Measurements from ENCODE around the gene UBIAD1.
A peak's percentile ranks its signal among the peaks of the same experiment; 100 is the strongest.

Gene UBIAD1

DNA sequence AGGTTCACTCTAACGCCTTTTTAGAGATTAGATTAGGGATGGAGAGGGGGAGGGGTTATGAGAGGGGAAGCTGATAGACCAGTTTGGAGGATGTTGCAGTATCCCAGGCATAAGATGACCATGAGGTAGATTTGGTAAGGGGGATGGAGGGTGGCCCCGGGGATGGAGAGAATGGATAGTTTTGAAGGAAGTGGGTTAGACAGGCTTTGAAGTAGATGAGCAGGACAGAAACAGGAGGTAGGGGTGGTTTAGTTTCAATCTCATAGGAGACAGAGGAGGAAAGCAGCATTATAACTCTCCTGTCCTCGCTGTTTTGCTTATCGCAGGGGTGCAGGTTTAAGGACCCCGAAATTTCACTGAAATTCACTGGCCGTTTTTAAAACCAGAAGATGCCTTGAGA lies 11.8 kb downstream of the UBIAD1 start:
- ATAC-seq, result no peak
- no peak for TF ChIP-seq TCF4 (CRISPR knock-in tag; IDR thresholded peaks at IDR 0.05; ENCODE audit: borderline replicate concordance)
- TF ChIP-seq, protein P1, sequence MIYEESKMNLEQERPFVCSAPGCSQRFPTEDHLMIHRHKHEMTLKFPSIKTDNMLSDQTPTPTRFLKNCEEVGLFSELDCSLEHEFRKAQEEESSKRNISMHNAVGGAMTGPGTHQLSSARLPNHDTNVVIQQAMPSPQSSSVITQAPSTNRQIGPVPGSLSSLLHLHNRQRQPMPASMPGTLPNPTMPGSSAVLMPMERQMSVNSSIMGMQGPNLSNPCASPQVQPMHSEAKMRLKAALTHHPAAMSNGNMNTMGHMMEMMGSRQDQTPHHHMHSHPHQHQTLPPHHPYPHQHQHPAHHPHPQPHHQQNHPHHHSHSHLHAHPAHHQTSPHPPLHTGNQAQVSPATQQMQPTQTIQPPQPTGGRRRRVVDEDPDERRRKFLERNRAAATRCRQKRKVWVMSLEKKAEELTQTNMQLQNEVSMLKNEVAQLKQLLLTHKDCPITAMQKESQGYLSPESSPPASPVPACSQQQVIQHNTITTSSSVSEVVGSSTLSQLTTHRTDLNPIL (CRISPR knock-in tag; IDR thresholded peaks at IDR 0.05; ENCODE audit: low read depth), result no peak
- TF ChIP-seq ZFP30 (CRISPR knock-in tag; IDR thresholded peaks at IDR 0.05), result no peak
- no peak for TF ChIP-seq TOX (CRISPR knock-in tag; IDR thresholded peaks at IDR 0.05; ENCODE audit: borderline replicate concordance)
- TF ChIP-seq OSR1 (CRISPR knock-in tag; IDR thresholded peaks at IDR 0.05), result no peak

DNA sequence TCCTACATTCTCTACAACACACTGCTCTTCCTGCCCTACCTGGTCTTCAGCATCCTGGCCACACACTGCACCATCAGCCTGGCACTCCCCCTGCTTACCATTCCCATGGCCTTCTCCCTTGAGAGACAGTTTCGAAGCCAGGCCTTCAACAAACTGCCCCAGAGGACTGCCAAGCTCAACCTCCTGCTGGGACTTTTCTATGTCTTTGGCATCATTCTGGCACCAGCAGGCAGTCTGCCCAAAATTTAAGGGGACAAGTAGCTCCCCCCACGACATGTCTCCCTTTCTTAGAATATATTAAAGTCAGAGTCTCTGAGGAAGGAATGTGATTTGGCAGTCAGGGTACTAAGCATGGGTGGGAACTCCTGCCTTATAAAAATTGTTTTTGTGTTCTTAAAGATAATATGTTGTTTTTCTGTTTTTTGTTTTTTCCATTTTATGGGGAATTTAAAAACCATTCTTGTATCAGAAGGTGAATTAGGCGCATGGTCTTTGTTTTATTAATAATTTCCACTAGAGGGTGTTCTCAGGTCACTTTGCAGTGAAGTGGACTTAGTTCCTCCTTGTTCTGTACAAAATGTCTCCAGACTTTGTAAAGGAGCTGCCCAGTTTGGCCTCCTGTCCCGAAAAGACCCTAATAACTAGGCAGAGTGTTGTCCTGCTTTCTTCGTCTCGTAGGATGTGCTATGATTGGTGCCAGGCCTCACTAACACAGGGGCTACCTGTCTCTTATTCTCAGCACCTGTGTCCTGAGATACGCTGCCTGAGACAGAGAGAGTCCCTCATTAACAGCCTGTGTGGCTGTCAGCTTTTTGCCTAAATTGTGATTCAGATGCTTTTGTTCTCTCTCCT lies 13.1 kb downstream of the UBIAD1 start:
- TF ChIP-seq ZNF565 (CRISPR knock-in tag; conservative IDR thresholded peaks at IDR 0.05; ENCODE audit: low read depth) (no peak), ARNTL (CRISPR knock-in tag; IDR thresholded peaks at IDR 0.05; ENCODE audit: borderline replicate concordance, low read depth) (no peak), CSDC2 (CRISPR knock-in tag; IDR thresholded peaks at IDR 0.05) (no peak), ZFP3 (CRISPR knock-in tag; IDR thresholded peaks at IDR 0.05) (no peak), TCF4 (CRISPR knock-in tag; IDR thresholded peaks at IDR 0.05; ENCODE audit: borderline replicate concordance) (no peak), ZFP30 (CRISPR knock-in tag; IDR thresholded peaks at IDR 0.05) (no peak), ZNF70 (CRISPR knock-in tag; IDR thresholded peaks at IDR 0.05) (no peak), GLIS3 (CRISPR knock-in tag; IDR thresholded peaks at IDR 0.05) (no peak), PPARA (CRISPR knock-in tag; IDR thresholded peaks at IDR 0.05; ENCODE audit: borderline replicate concordance) (no peak), ZC3H10 (CRISPR knock-in tag; IDR thresholded peaks at IDR 0.05) (no peak), RARB (CRISPR knock-in tag; IDR thresholded peaks at IDR 0.05) (no peak), ISL1 (CRISPR knock-in tag; IDR thresholded peaks at IDR 0.05) (no peak), ESRRG (CRISPR knock-in tag; IDR thresholded peaks at IDR 0.05) (no peak), TOX (CRISPR knock-in tag; IDR thresholded peaks at IDR 0.05; ENCODE audit: borderline replicate concordance) (no peak), BACH2 (CRISPR knock-in tag; IDR thresholded peaks at IDR 0.05; ENCODE audit: borderline replicate concordance) (no peak)
- TF ChIP-seq, protein P2, sequence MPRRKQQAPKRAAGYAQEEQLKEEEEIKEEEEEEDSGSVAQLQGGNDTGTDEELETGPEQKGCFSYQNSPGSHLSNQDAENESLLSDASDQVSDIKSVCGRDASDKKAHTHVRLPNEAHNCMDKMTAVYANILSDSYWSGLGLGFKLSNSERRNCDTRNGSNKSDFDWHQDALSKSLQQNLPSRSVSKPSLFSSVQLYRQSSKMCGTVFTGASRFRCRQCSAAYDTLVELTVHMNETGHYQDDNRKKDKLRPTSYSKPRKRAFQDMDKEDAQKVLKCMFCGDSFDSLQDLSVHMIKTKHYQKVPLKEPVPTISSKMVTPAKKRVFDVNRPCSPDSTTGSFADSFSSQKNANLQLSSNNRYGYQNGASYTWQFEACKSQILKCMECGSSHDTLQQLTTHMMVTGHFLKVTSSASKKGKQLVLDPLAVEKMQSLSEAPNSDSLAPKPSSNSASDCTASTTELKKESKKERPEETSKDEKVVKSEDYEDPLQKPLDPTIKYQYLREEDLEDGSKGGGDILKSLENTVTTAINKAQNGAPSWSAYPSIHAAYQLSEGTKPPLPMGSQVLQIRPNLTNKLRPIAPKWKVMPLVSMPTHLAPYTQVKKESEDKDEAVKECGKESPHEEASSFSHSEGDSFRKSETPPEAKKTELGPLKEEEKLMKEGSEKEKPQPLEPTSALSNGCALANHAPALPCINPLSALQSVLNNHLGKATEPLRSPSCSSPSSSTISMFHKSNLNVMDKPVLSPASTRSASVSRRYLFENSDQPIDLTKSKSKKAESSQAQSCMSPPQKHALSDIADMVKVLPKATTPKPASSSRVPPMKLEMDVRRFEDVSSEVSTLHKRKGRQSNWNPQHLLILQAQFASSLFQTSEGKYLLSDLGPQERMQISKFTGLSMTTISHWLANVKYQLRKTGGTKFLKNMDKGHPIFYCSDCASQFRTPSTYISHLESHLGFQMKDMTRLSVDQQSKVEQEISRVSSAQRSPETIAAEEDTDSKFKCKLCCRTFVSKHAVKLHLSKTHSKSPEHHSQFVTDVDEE (CRISPR knock-in tag; IDR thresholded peaks at IDR 0.05), result no peak
- TF ChIP-seq, protein P3, sequence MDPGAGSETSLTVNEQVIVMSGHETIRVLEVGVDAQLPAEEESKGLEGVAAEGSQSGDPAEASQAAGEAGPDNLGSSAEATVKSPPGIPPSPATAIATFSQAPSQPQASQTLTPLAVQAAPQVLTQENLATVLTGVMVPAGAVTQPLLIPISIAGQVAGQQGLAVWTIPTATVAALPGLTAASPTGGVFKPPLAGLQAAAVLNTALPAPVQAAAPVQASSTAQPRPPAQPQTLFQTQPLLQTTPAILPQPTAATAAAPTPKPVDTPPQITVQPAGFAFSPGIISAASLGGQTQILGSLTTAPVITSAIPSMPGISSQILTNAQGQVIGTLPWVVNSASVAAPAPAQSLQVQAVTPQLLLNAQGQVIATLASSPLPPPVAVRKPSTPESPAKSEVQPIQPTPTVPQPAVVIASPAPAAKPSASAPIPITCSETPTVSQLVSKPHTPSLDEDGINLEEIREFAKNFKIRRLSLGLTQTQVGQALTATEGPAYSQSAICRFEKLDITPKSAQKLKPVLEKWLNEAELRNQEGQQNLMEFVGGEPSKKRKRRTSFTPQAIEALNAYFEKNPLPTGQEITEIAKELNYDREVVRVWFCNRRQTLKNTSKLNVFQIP (CRISPR knock-in tag; IDR thresholded peaks at IDR 0.05; ENCODE audit: borderline replicate concordance, low read depth), result no peak
- TF ChIP-seq, protein P4, sequence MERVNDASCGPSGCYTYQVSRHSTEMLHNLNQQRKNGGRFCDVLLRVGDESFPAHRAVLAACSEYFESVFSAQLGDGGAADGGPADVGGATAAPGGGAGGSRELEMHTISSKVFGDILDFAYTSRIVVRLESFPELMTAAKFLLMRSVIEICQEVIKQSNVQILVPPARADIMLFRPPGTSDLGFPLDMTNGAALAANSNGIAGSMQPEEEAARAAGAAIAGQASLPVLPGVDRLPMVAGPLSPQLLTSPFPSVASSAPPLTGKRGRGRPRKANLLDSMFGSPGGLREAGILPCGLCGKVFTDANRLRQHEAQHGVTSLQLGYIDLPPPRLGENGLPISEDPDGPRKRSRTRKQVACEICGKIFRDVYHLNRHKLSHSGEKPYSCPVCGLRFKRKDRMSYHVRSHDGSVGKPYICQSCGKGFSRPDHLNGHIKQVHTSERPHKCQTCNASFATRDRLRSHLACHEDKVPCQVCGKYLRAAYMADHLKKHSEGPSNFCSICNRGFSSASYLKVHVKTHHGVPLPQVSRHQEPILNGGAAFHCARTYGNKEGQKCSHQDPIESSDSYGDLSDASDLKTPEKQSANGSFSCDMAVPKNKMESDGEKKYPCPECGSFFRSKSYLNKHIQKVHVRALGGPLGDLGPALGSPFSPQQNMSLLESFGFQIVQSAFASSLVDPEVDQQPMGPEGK (CRISPR knock-in tag; IDR thresholded peaks at IDR 0.05; ENCODE audit: borderline replicate concordance), result no peak
- peak; percentile 75 for ATAC-seq

DNA sequence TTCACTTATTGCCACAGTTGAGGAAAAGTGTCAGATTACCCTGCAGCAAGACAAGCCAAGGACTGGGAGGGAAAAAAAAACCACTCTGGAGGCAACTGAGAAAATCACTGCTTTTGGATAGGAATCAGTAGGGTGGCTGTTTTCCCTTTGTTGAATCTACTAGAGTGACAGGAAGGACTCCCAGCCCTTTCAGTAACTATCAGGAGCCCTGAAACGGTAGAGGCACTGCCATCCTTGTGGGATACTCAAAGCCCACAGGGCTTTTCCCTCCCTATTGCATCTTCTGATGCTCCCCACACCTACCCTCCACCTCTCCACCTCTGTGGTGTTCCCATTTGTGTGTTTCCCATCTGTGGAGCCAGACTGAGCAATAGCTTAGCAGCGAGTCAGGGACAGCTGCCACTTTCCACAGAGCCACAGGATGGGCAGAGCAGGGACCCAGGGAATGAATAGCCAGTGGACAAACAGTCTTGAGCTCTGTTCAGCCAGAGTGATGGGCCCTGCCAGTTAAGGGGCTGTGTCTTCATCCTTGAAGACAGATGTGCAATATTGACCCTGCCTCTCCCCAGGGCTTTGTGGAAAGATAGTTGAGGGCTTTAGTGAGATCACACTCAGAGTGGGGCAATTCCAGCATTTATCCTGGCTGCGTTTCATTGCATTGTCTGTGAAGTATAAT lies 13.9 kb downstream of the UBIAD1 start:
- ATAC-seq, result no peak

More for the DNA sequence above, 13.9 kb downstream of the UBIAD1 start:
- TF ChIP-seq, protein P3 (CRISPR knock-in tag; IDR thresholded peaks at IDR 0.05; ENCODE audit: borderline replicate concordance, low read depth), result no peak
- TF ChIP-seq ZFP30 (CRISPR knock-in tag; IDR thresholded peaks at IDR 0.05), result no peak
- TF ChIP-seq, protein P4 (CRISPR knock-in tag; IDR thresholded peaks at IDR 0.05; ENCODE audit: borderline replicate concordance), result no peak
- TF ChIP-seq, protein P2 (CRISPR knock-in tag; IDR thresholded peaks at IDR 0.05), result no peak

Measured in SK-N-SH treated with all-trans-retinoic acid at 6 μM for 48 hours (cell line).